ENCODE results near the gene G6PC1. TPM values are rescaled to one million over a fixed set of nuclear protein-coding genes. Genes with fewer than 3 reads are reported as not detected.

The G6PC1 gene
- total and polyA plus RNA-seq, 2 donors (not counting 1 experiment from before 2014, with no cell fraction given), result not detected

DNA sequence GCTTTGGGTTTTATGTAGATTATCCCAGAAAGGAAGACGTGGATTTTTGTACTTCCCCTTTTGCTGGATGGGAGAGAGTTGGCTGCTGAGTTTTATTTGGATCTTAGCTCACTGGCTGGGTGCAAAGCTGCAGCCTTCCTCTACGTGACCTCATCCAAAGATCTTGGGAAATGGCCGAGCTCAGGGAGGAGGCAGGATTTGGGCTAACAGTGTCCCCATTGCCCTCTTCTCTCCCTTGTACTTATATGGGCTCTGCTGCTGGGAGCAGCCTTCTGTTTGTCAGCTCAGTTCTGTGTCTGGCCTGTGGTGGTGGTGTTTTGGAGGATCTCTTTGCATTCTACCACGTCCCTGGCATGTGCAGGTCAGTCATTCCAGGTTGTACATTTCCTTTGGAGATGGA lies 47.6 kb upstream of the G6PC1 start:
- Mint-ChIP-seq H3K9me3 (ENCODE audit: insufficient read depth) (no peaks in the 10 kb centered on the region), H3K4me1 (no peaks in the 10 kb centered on the region), H3K27ac (no peak overlapping the region), H3K4me3 (no peak overlapping the region), H3K27me3 (no peaks in the 10 kb centered on the region)
- DNase-seq (no peak), ATAC-seq (ENCODE audit: low read depth) (no peak)
- Histone ChIP-seq H2AFZ (ENCODE audit: insufficient read depth, low read depth, low read length, poor library complexity, severe bottlenecking) (no peak overlapping the region), H3K4me1 (ENCODE audit: control insufficient read depth in 2 of 2, insufficient read depth in 2 of 2, low read length in 2 of 2) (no peaks in the 10 kb centered on the region), H3K27me3 (replicated peaks in 1 of 4; ENCODE audit: control extremely low read depth in 1 of 4, control insufficient read depth in 3 of 4, insufficient read depth in 4 of 4, low read length in 3 of 4) (peaks cover 0 to 6% (median 0%) of the 10 kb centered on the region in 4 experiments), H3K79me2 (ENCODE audit: control insufficient read depth, insufficient read depth, low read length) (no peaks in the 10 kb centered on the region), H3K36me3 (replicated peaks in 1 of 2; ENCODE audit: control extremely low read depth in 1 of 2, control insufficient read depth in 1 of 2, extremely low read depth in 1 of 2, insufficient read depth in 2 of 2, low read length in 1 of 2) (no peaks in the 10 kb centered on the region), H3K9ac (ENCODE audit: low read length) (no peak overlapping the region), H3K9me3 (ENCODE audit: control extremely low read depth in 1 of 3, control insufficient read depth in 2 of 3, insufficient read depth in 1 of 3, low read length in 2 of 3) (no peaks in the 10 kb centered on the region), H3K27ac (ENCODE audit: low read length in 2 of 2) (no peak overlapping the region), H4K20me1 (ENCODE audit: control insufficient read depth, insufficient read depth, low read length, poor library complexity, severe bottlenecking) (no peaks in the 10 kb centered on the region), H3K4me3 (ENCODE audit: control extremely low read depth in 1 of 5, extremely low read depth in 1 of 5, insufficient read depth in 1 of 5, low read depth in 2 of 5, low read length in 4 of 5) (no peak overlapping the region), H3K4me2 (replicated peaks; ENCODE audit: low read depth, low read length, poor library complexity, severe bottlenecking) (no peak overlapping the region)
- no peak for TF ChIP-seq EZH2 (IDR thresholded peaks at IDR 0.05; ENCODE audit: borderline replicate concordance, insufficient read depth, low read depth, low read length, poor library complexity, severe bottlenecking)
- TF ChIP-seq, protein P1, sequence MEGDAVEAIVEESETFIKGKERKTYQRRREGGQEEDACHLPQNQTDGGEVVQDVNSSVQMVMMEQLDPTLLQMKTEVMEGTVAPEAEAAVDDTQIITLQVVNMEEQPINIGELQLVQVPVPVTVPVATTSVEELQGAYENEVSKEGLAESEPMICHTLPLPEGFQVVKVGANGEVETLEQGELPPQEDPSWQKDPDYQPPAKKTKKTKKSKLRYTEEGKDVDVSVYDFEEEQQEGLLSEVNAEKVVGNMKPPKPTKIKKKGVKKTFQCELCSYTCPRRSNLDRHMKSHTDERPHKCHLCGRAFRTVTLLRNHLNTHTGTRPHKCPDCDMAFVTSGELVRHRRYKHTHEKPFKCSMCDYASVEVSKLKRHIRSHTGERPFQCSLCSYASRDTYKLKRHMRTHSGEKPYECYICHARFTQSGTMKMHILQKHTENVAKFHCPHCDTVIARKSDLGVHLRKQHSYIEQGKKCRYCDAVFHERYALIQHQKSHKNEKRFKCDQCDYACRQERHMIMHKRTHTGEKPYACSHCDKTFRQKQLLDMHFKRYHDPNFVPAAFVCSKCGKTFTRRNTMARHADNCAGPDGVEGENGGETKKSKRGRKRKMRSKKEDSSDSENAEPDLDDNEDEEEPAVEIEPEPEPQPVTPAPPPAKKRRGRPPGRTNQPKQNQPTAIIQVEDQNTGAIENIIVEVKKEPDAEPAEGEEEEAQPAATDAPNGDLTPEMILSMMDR (IDR thresholded peaks at IDR 0.05), result no peak
- intact Hi-C loops (cut with micrococcal nuclease), result no loop called here
- WGBS (ENCODE audit: insufficient coverage), result 54% methylated on average over 1 of the region's 4 CpGs
- ChIA-PET POLR2A (no interaction called here), CTCF (no interaction called here)

DNA sequence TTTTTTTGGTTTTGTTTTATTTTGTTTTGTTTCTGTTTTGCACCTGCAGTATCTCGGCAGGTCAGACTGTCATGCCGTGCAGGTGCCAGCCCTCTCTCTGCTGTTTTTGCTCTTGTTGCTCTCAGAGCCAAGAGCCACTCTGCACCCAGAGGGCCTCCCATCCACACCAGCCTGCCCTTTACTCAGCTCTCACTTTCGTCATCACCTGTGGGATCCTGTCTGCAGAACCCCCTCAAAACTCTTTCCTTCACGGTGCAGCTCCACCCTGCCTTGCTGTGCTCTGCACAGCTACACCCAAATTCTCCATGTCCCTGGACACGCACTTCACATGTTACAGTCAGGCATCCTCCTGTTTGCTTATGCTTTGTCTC lies 47.0 kb upstream of the G6PC1 start:
- Histone ChIP-seq H3K4me2 (replicated peaks; ENCODE audit: low read depth, low read length, poor library complexity, severe bottlenecking) (no peak overlapping the region), H3K27me3 (replicated peaks in 1 of 4; ENCODE audit: control extremely low read depth in 1 of 4, control insufficient read depth in 3 of 4, insufficient read depth in 4 of 4, low read length in 3 of 4) (peaks cover 0 to 6% (median 0%) of the 10 kb centered on the region in 4 experiments), H3K4me1 (ENCODE audit: control insufficient read depth in 2 of 2, insufficient read depth in 2 of 2, low read length in 2 of 2) (no peaks in the 10 kb centered on the region), H3K27ac (ENCODE audit: low read length in 2 of 2) (no peak overlapping the region), H3K9me3 (ENCODE audit: control extremely low read depth in 1 of 3, control insufficient read depth in 2 of 3, insufficient read depth in 1 of 3, low read length in 2 of 3) (no peaks in the 10 kb centered on the region), H3K4me3 (ENCODE audit: control extremely low read depth in 1 of 5, extremely low read depth in 1 of 5, insufficient read depth in 1 of 5, low read depth in 2 of 5, low read length in 4 of 5) (no peak overlapping the region), H3K79me2 (ENCODE audit: control insufficient read depth, insufficient read depth, low read length) (no peaks in the 10 kb centered on the region), H2AFZ (ENCODE audit: insufficient read depth, low read depth, low read length, poor library complexity, severe bottlenecking) (no peak overlapping the region), H3K36me3 (replicated peaks in 1 of 2; ENCODE audit: control extremely low read depth in 1 of 2, control insufficient read depth in 1 of 2, extremely low read depth in 1 of 2, insufficient read depth in 2 of 2, low read length in 1 of 2) (no peaks in the 10 kb centered on the region), H4K20me1 (ENCODE audit: control insufficient read depth, insufficient read depth, low read length, poor library complexity, severe bottlenecking) (no peaks in the 10 kb centered on the region), H3K9ac (ENCODE audit: low read length) (no peak overlapping the region)
- Mint-ChIP-seq H3K4me3 (no peak overlapping the region), H3K4me1 (no peaks in the 10 kb centered on the region), H3K27ac (no peak overlapping the region), H3K27me3 (no peaks in the 10 kb centered on the region), H3K9me3 (ENCODE audit: insufficient read depth) (no peaks in the 10 kb centered on the region)
- CTCF ChIA-PET, result no interaction called here
- 81% methylated on average over 5 of the region's 5 CpGs for WGBS (ENCODE audit: insufficient coverage)
- POLR2A ChIA-PET, result no interaction called here
- ATAC-seq (ENCODE audit: low read depth) (no peak), DNase-seq (no peak)
- TF ChIP-seq, protein P1 (IDR thresholded peaks at IDR 0.05), result no peak
- no peak for TF ChIP-seq EZH2 (IDR thresholded peaks at IDR 0.05; ENCODE audit: borderline replicate concordance, insufficient read depth, low read depth, low read length, poor library complexity, severe bottlenecking)
- intact Hi-C loops (cut with micrococcal nuclease), result no loop called here
